Liver (tissue), 9 donors: Measurements from ENCODE around the gene ATP8B3. TPM values are rescaled to one million over a fixed set of nuclear protein-coding genes. Genes with fewer than 3 reads are reported as not detected.

Experiments
- DNase-seq: peaks from one replicate; pipeline ENCODE4 v3.0.0-alpha.2; 2017; ENCODE audit warnings: low spot score
- H3K27ac ChIP-seq, 2 donors: one replicate each; pipeline ENCODE4 v1.7.0; 2013; ENCODE audit warnings: inconsistent platforms in 2 of 2, low read length in 2 of 2, control low read depth in 1 of 2, low read depth in 1 of 2, mild to moderate bottlenecking in 1 of 2
- H3K27me3 ChIP-seq, 4 donors: one replicate each; pipeline versions ENCODE4 v1.6.1 to v1.7.0; 2013; ENCODE audit warnings: low read length in 3 of 4, inconsistent platforms in 1 of 4, mild to moderate bottlenecking in 1 of 4, moderate library complexity in 1 of 4; ENCODE audit not compliant: control insufficient read depth in 4 of 4, insufficient read depth in 4 of 4
- H3K36me3 ChIP-seq, 4 donors: one replicate each; pipeline versions ENCODE4 v1.6.1 to v1.7.0; 2013; ENCODE audit warnings: low read length in 3 of 4, mild to moderate bottlenecking in 3 of 4, low read depth in 1 of 4, moderate library complexity in 1 of 4; ENCODE audit not compliant: control insufficient read depth in 4 of 4, insufficient read depth in 3 of 4
- H3K4me1 ChIP-seq, 4 donors: one replicate each; pipeline versions ENCODE4 v1.6.1 to v1.7.0; 2013; ENCODE audit warnings: low read length in 3 of 4, mild to moderate bottlenecking in 3 of 4, moderate library complexity in 1 of 4; ENCODE audit not compliant: control insufficient read depth in 4 of 4, insufficient read depth in 4 of 4
- H3K4me3 ChIP-seq, 3 donors: one replicate each; pipeline versions ENCODE4 v1.6.1 to v1.7.0; 2013; ENCODE audit warnings: low read length in 3 of 3, control low read depth in 1 of 3, low read depth in 1 of 3, mild to moderate bottlenecking in 1 of 3
- H3K9ac ChIP-seq, 2 donors: one replicate each; pipeline ENCODE4 v1.7.0; 2013; ENCODE audit warnings: low read length in 2 of 2, mild to moderate bottlenecking in 2 of 2, moderate library complexity in 2 of 2, control low read depth in 1 of 2, low read depth in 1 of 2
- H3K9me3 ChIP-seq, 4 donors: one replicate each; pipeline versions ENCODE4 v1.6.1 to v1.7.0; 2013; ENCODE audit warnings: low read length in 3 of 4; ENCODE audit not compliant: control insufficient read depth in 4 of 4
- ATF3 ChIP-seq: IDR thresholded peaks from 2 replicates; pipeline ENCODE4 v1.6.1; 2016; ENCODE audit warnings: antibody characterized with exemption
- EGR1 ChIP-seq, 2 donors: IDR thresholded peaks; 2 replicates each; pipeline ENCODE4 v1.6.1; 2016 to 2018; ENCODE audit warnings: antibody characterized with exemption in 2 of 2, low read depth in 2 of 2
- FOXA1 ChIP-seq: IDR thresholded peaks from 2 replicates; pipeline ENCODE4 v1.6.1; 2016; ENCODE audit warnings: antibody characterized with exemption
- FOXA2 ChIP-seq: IDR thresholded peaks from 2 replicates; pipeline ENCODE4 v1.6.1; 2016; ENCODE audit warnings: antibody characterized with exemption
- GABPA ChIP-seq, 2 donors: IDR thresholded peaks in 1 of 2; conservative IDR thresholded peaks in 1 of 2; 2 replicates each; pipeline ENCODE4 v1.6.1; 2016; ENCODE audit warnings: antibody characterized with exemption in 2 of 2, mild to moderate bottlenecking in 1 of 2, moderate library complexity in 1 of 2
- HNF4A ChIP-seq, 2 donors: conservative IDR thresholded peaks; 2 replicates each; pipeline ENCODE4 v1.6.1; 2016; ENCODE audit warnings: antibody characterized with exemption in 2 of 2, mild to moderate bottlenecking in 2 of 2
- HNF4G ChIP-seq: IDR thresholded peaks from 2 replicates; pipeline ENCODE4 v1.6.1; 2016; ENCODE audit warnings: antibody characterized with exemption
- JUND ChIP-seq, 2 donors: IDR thresholded peaks; 2 replicates each; pipeline ENCODE4 v1.6.1; 2016; ENCODE audit warnings: antibody characterized with exemption in 2 of 2
- NR2F2 ChIP-seq: IDR thresholded peaks from 2 replicates; pipeline ENCODE4 v1.6.1; 2016; ENCODE audit warnings: antibody characterized with exemption
- RAD21 ChIP-seq, 2 donors: IDR thresholded peaks; 2 replicates each; pipeline ENCODE4 v1.6.1; 2016; ENCODE audit warnings: antibody characterized with exemption in 2 of 2, mild to moderate bottlenecking in 2 of 2
- REST ChIP-seq: IDR thresholded peaks from 2 replicates; pipeline ENCODE4 v1.6.1; 2016; ENCODE audit warnings: antibody characterized with exemption, mild to moderate bottlenecking
- RXRA ChIP-seq, 2 donors: IDR thresholded peaks; 2 replicates each; pipeline ENCODE4 v1.6.1; 2017 to 2018; ENCODE audit warnings: antibody characterized with exemption in 2 of 2, mild to moderate bottlenecking in 1 of 2
- SP1 ChIP-seq: IDR thresholded peaks from 2 replicates; pipeline ENCODE4 v1.6.1; 2018; ENCODE audit warnings: antibody characterized with exemption, mild to moderate bottlenecking
- TAF1 ChIP-seq: conservative IDR thresholded peaks from 2 replicates; pipeline ENCODE4 v1.6.1; 2016; ENCODE audit warnings: antibody characterized with exemption, mild to moderate bottlenecking
- YY1 ChIP-seq: IDR thresholded peaks from 2 replicates; pipeline ENCODE4 v1.6.1; 2016; ENCODE audit warnings: antibody characterized with exemption, mild to moderate bottlenecking
- WGBS: extraction: QIAGEN DNeasy Blood & Tissue Kit; methylation state at CpG from one replicate; pipeline ENCODE4 v1.1.7; 2013; 5-methylcytosine and 5-hydroxymethylcytosine counted together
- polyA plus RNA-seq, 2 donors: library from polyadenylated mRNA; stranded (reverse) in 1 of 2; unstranded in 1 of 2; fragments of 200-250 nt in 1 of 2; fragments of >200 nt in 1 of 2; fragmentation: Nextera tagmentation in 1 of 2; extraction: Ambion mirVana in 1 of 2; gene quantifications; one replicate each; pipeline versions ENCODE4 v1.2.1 to v1.2.3, GENCODE V29; 2013 to 2015
- total RNA-seq, 2 donors: library from RNA; depleted of rRNA; stranded (reverse); fragments of >200 nt; gene quantifications; one replicate each; pipeline ENCODE4 v1.2.3, GENCODE V29; 2014
- TF ChIP-seq, protein P1 (sequence below): fragments of 150-350 bp; IDR thresholded peaks from 2 replicates; pipeline ENCODE4 v1.5.1; 2017; ENCODE audit warnings: improper control_type of control experiment, low read depth, low read length; ENCODE audit not compliant: missing input control
- TF ChIP-seq, protein P2 (sequence below): IDR thresholded peaks from 2 replicates; pipeline ENCODE4 v1.6.1; 2016; ENCODE audit warnings: antibody characterized with exemption
- donor health status: healthy.
- donor health status: healthy.
- donor health status: healthy.
- donor health status: healthy.
- donor health status: healthy.

ATP8B3 gene
- total and polyA plus RNA-seq, 4 donors, result 0.42 to 3.1 (median 0.52) TPM

DNA sequence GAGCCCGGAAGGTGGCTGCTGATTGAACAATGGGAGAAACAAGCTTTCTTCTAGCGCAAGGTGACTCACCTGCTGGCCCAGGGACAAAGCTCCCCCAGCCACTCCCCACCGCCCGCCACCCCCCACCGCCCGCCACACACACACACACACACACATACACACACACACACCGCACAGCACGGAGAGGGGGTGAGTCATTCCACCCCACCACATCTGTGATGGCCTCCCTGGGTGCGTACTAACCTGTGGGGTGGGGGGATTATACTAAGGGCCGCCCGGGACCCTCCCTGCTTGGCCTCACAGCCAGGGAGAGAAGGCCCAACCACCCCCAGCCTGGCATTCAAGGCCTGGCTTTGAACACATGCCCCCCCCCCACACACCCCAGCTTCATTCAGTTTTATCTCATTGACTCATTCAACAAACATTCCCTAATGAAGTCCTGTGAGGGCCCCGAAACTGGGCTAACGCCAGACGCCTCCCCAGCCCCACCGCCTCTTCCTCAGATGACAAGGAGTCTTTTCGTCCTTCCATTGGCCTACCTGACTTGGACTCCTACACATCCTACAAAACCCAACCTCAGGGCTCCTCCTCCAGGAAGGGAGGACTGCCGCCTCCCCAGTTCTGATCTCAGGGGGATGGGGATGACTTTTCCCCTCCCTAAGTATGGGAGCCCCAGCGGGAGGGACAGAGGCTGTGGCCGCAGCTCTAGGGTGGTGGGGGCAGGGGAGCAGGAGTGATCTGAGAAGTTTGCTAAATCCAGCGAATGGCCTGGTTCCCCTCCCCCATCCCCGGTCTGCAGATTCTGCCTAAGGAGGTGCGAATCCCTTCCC is 64.6 kb downstream of the ATP8B3 start:
- no peak for DNase-seq
- H3K9me3 ChIP-seq, result no peaks in the 10 kb centered on the region
- no peak overlapping the region for H3K27ac ChIP-seq
- peaks cover 0 to 13% (median 7%) of the 10 kb centered on the region in 4 donors for H3K4me1 ChIP-seq
- no peak overlapping the region for H3K9ac ChIP-seq
- H3K36me3 ChIP-seq, result no peaks in the 10 kb centered on the region
- 15% methylated on average over 22 of the region's 22 CpGs for WGBS
- no peak for TF ChIP-seq GABPA (IDR thresholded peaks at IDR 0.05 in 1 of 2, conservative IDR thresholded peaks at IDR 0.05 in 1 of 2)
- TF ChIP-seq REST, result no peak
- no peak for TF ChIP-seq TAF1
- TF ChIP-seq JUND (IDR thresholded peaks at IDR 0.05), result no peak
- TF ChIP-seq HNF4G, result no peak
- TF ChIP-seq, protein P1, sequence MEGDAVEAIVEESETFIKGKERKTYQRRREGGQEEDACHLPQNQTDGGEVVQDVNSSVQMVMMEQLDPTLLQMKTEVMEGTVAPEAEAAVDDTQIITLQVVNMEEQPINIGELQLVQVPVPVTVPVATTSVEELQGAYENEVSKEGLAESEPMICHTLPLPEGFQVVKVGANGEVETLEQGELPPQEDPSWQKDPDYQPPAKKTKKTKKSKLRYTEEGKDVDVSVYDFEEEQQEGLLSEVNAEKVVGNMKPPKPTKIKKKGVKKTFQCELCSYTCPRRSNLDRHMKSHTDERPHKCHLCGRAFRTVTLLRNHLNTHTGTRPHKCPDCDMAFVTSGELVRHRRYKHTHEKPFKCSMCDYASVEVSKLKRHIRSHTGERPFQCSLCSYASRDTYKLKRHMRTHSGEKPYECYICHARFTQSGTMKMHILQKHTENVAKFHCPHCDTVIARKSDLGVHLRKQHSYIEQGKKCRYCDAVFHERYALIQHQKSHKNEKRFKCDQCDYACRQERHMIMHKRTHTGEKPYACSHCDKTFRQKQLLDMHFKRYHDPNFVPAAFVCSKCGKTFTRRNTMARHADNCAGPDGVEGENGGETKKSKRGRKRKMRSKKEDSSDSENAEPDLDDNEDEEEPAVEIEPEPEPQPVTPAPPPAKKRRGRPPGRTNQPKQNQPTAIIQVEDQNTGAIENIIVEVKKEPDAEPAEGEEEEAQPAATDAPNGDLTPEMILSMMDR, result no peak
- H3K4me3 ChIP-seq, result no peak overlapping the region
- peaks cover 6 to 25% (median 11%) of the 10 kb centered on the region in 4 donors for H3K27me3 ChIP-seq

GRCh38 chr19:1746401-1747284 is 65.4 kb downstream of the ATP8B3 start:
- 6% methylated on average over 31 of the region's 31 CpGs for WGBS
- Histone ChIP-seq H3K36me3 (no peaks in the 10 kb centered on the region), H3K4me3 (no peak overlapping the region), H3K27ac (no peak overlapping the region), H3K27me3 (peaks cover 6 to 19% (median 7%) of the 10 kb centered on the region in 4 donors), H3K4me1 (peaks cover 0 to 13% (median 7%) of the 10 kb centered on the region in 4 donors), H3K9ac (no peak overlapping the region), H3K9me3 (no peaks in the 10 kb centered on the region)
- DNase-seq, result no peak
- no peak for TF ChIP-seq REST
- TF ChIP-seq ATF3, result no peak
- no peak for TF ChIP-seq FOXA2
- TF ChIP-seq YY1, result no peak
- no peak for TF ChIP-seq HNF4A (conservative IDR thresholded peaks at IDR 0.05)
- no peak for TF ChIP-seq NR2F2
- TF ChIP-seq RXRA (IDR thresholded peaks at IDR 0.05), result no peak
- TF ChIP-seq, protein P2, sequence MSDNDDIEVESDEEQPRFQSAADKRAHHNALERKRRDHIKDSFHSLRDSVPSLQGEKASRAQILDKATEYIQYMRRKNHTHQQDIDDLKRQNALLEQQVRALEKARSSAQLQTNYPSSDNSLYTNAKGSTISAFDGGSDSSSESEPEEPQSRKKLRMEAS, result no peak
- TF ChIP-seq RAD21 (IDR thresholded peaks at IDR 0.05), result no peak
- TF ChIP-seq, protein P1, result no peak
- TF ChIP-seq FOXA1, result no peak
- no peak for TF ChIP-seq TAF1
- TF ChIP-seq HNF4G, result no peak
- TF ChIP-seq JUND (IDR thresholded peaks at IDR 0.05), result no peak
- no peak for TF ChIP-seq EGR1 (IDR thresholded peaks at IDR 0.05; ENCODE audit: low read depth in 2 of 2)
- no peak for TF ChIP-seq SP1
